Astrocyte (in vitro differentiated cells and primary cell): ENCODE measurements around the gene HOXC11. TPM values are rescaled to one million over a fixed set of nuclear protein-coding genes. Genes with fewer than 3 reads are reported as not detected.

Experiments
- DNase-seq: peaks from one replicate; pipeline ENCODE4 v3.0.0-alpha.2; 2010; ENCODE audit warnings: low read depth
- FAIRE-seq: peaks from 2 replicates; lab custom pipeline; 2011; peaks lifted over from hg19 to GRCh38; lab: Jason Lieb, UNC
- H2AFZ ChIP-seq: 2 replicates; pipeline ENCODE4 v1.6.0; 2012; ENCODE audit warnings: low read depth, low read length, inconsistent platforms
- H3K27ac ChIP-seq: 2 replicates; pipeline ENCODE4 v1.5.1; 2011; ENCODE audit warnings: low read depth, low read length, inconsistent platforms
- H3K27me3 ChIP-seq: 2 replicates; pipeline ENCODE4 v1.6.0; 2011; ENCODE audit warnings: low read length, inconsistent platforms; ENCODE audit not compliant: insufficient read depth
- H3K36me3 ChIP-seq: 2 replicates; pipeline ENCODE4 v1.5.1; 2011; ENCODE audit warnings: low read length, inconsistent platforms; ENCODE audit not compliant: insufficient read depth
- H3K4me1 ChIP-seq: 2 replicates; pipeline ENCODE4 v1.5.1; 2011; ENCODE audit warnings: low read length, inconsistent platforms; ENCODE audit not compliant: insufficient read depth
- H3K4me2 ChIP-seq: 2 replicates; pipeline ENCODE4 v1.6.0; 2012; ENCODE audit warnings: low read length, inconsistent platforms
- H3K4me3 ChIP-seq: 2 replicates; pipeline ENCODE4 v1.5.1; 2011; ENCODE audit warnings: low read depth, mild to moderate bottlenecking, low read length, inconsistent platforms; ENCODE audit not compliant: insufficient read depth
- H3K79me2 ChIP-seq: 2 replicates; pipeline ENCODE4 v1.6.0; 2012; ENCODE audit warnings: mild to moderate bottlenecking, low read length, inconsistent platforms; ENCODE audit not compliant: insufficient read depth
- H3K9ac ChIP-seq: 2 replicates; pipeline ENCODE4 v1.6.0; 2012; ENCODE audit warnings: mild to moderate bottlenecking, low read length, inconsistent platforms
- H3K9me3 ChIP-seq: 2 replicates; pipeline ENCODE4 v1.5.1; 2012; ENCODE audit warnings: low read depth, mild to moderate bottlenecking, low read length, inconsistent platforms; ENCODE audit not compliant: insufficient read depth
- H4K20me1 ChIP-seq: 2 replicates; pipeline ENCODE4 v1.6.0; 2012; ENCODE audit warnings: low read length, inconsistent platforms; ENCODE audit not compliant: insufficient read depth
- H3K27ac Mint-ChIP-seq: one replicate; pipeline ENCODE4 v1.8.0; 2021; ENCODE audit warnings: mild to moderate bottlenecking, mixed read lengths; ENCODE audit not compliant: unreplicated experiment
- H3K27me3 Mint-ChIP-seq: one replicate; pipeline ENCODE4 v1.8.0; 2021; ENCODE audit warnings: low read depth, mixed read lengths; ENCODE audit not compliant: unreplicated experiment
- H3K36me3 Mint-ChIP-seq: one replicate; pipeline ENCODE4 v1.8.0; 2021; ENCODE audit warnings: low read depth, mixed read lengths; ENCODE audit not compliant: unreplicated experiment
- H3K4me1 Mint-ChIP-seq: one replicate; pipeline ENCODE4 v1.8.0; 2021; ENCODE audit warnings: low read depth, mixed read lengths; ENCODE audit not compliant: unreplicated experiment
- H3K4me3 Mint-ChIP-seq: one replicate; pipeline ENCODE4 v1.8.0; 2021; ENCODE audit warnings: mild to moderate bottlenecking, moderate library complexity, mixed read lengths; ENCODE audit not compliant: unreplicated experiment
- H3K9me3 Mint-ChIP-seq: one replicate; pipeline ENCODE4 v1.8.0; 2021; ENCODE audit warnings: mild to moderate bottlenecking, mixed read lengths; ENCODE audit not compliant: unreplicated experiment
- CTCF ChIP-seq: IDR thresholded peaks from 2 replicates; pipeline ENCODE4 v1.5.1; 2011; ENCODE audit warnings: low read depth, mild to moderate bottlenecking, inconsistent platforms, low read length, moderate library complexity; ENCODE audit not compliant: insufficient read depth
- EZH2 ChIP-seq: IDR thresholded peaks from 2 replicates; pipeline ENCODE4 v1.6.1; 2012; ENCODE audit warnings: mild to moderate bottlenecking, low read length, inconsistent platforms; ENCODE audit not compliant: insufficient read depth
- total RNA-seq: library from RNA; stranded (reverse); gene quantifications from 2 replicates; pipeline ENCODE4 v1.2.1, GENCODE V29; 2021

HOXC11 gene
- total RNA-seq, 1 donor from 2014 or later = not detected

GRCh38 chr12:54024581-54025305 is 51.8 kb downstream of the HOXC11 start:
- Mint-ChIP-seq H3K27me3 (peaks cover 95% of the 10 kb centered on the region), H3K4me1 (no peaks in the 10 kb centered on the region), H3K4me3 (no peak overlapping the region), H3K27ac (no peak overlapping the region), H3K9me3 (peaks cover 20% of the 10 kb centered on the region), H3K36me3 (peaks cover 2% of the 10 kb centered on the region)
- Histone ChIP-seq H4K20me1 (no peaks in the 10 kb centered on the region), H3K4me2 (no peak overlapping the region), H2AFZ (no peak overlapping the region), H3K79me2 (no peaks in the 10 kb centered on the region), H3K36me3 (no peaks in the 10 kb centered on the region), H3K9me3 (no peaks in the 10 kb centered on the region), H3K9ac (no peak overlapping the region), H3K4me3 (no peak overlapping the region), H3K27me3 (peaks cover 92% of the 10 kb centered on the region), H3K27ac (no peak overlapping the region), H3K4me1 (no peaks in the 10 kb centered on the region)
- no peak for DNase-seq
- TF ChIP-seq EZH2 (no peak), CTCF (no peak)
- FAIRE-seq = no peak

DNA sequence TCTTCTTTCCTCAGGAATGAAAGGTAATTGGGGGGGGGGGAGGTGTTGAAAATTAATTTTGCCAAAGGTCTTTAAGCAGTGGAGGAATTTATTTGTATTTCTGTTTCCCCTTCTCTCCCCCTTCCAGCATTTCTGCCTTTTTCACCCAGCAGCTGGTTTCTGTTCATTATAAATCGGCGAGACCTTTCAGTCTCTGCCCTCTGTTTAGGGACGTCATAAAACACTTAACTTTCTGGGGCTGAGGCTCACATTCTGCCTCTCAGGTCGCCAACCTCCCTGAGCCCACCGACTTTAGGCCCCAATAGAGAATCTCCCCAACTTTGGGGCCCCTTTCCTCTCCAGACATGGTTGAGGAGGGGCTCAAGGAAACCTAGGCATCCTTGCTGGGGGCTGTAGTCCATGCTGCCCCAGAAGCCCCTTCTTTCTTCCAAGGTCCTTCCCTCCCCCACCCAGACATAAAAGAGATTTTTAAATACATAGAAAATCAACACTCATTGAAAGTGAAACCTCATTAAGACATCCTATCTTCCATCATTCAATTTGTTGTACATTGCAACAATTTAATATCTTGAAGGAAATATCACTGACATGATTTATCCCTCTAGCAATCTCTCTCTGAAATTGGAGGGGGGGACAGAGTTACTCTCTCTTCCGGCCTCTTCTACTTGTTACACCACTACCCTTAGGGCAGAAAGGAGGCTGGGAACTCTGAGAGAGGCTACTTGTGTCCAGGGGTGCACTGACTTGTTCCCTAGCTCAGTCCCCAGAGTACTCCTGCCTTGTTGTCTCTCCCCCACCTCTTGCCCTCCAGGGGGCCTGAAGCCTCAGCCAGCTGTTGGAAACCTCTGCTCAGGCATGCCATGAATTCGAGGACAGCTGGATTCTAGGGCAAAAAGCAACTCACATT is 52.8 kb downstream of the HOXC11 start:
- no peak overlapping the region for H2AFZ ChIP-seq
- no peaks in the 10 kb centered on the region for H4K20me1 ChIP-seq
- DNase-seq (no peak), FAIRE-seq (no peak)
- Mint-ChIP-seq H3K36me3 (peaks cover 4% of the 10 kb centered on the region), H3K4me1 (no peaks in the 10 kb centered on the region), H3K9me3 (peaks cover 23% of the 10 kb centered on the region), H3K27me3 (peaks cover 92% of the 10 kb centered on the region), H3K4me3 (no peak overlapping the region), H3K27ac (no peak overlapping the region)
- H3K4me1 ChIP-seq = no peaks in the 10 kb centered on the region
- H3K27me3 ChIP-seq = peaks cover 91% of the 10 kb centered on the region
- H3K4me2 ChIP-seq = no peak overlapping the region
- TF ChIP-seq EZH2 (peak; percentile 28), CTCF (no peak)
- no peak overlapping the region for H3K4me3 ChIP-seq
- H3K79me2 ChIP-seq = no peaks in the 10 kb centered on the region
- H3K36me3 ChIP-seq = no peaks in the 10 kb centered on the region
- no peak overlapping the region for H3K27ac ChIP-seq
- H3K9me3 ChIP-seq = no peaks in the 10 kb centered on the region
- no peak overlapping the region for H3K9ac ChIP-seq
